HG03342 (cell line): ENCODE results near the gene PTPN5.
"Not testable (repeated sequence)": the region's sequence is repeated elsewhere in the genome, so short reads cannot be mapped to it uniquely, and the experiment has no call there.

ENCODE experiments used
- ATAC-seq: cut with Tn5 transposase; IDR thresholded peaks from one replicate; pipeline ENCODE4 v1.9.1; 2021; ENCODE audit warnings: mild to moderate bottlenecking, moderate library complexity; ENCODE audit not compliant: unreplicated experiment

PTPN5 gene

GRCh38 chr11:18791207-18791968 is at the start of gene PTPN5:
PTPN5 (minus strand) TSS chr11:18791798; CDS start chr11:18771958, 19,840 bp downstream.
- no peak for ATAC-seq

- no peak for ATAC-seq
These were observed 44.8 kb upstream of the PTPN5 start for GRCh38 chr11:18836417-18836816.

- no peak for ATAC-seq
These were observed 43.3 kb upstream of the PTPN5 start for GRCh38 chr11:18834754-18835466.

GRCh38 chr11:18820160-18820559 is 28.6 kb upstream of the PTPN5 start:
- ATAC-seq: not testable (repeated sequence)

- ATAC-seq: no peak
These were observed 12.8 kb upstream of the PTPN5 start for GRCh38 chr11:18804199-18804999.

GRCh38 chr11:18802381-18803257 is 11.0 kb upstream of the PTPN5 start:
- ATAC-seq: no peak

GRCh38 chr11:18798799-18799469 is 7.3 kb upstream of the PTPN5 start:
- no peak for ATAC-seq

DNA sequence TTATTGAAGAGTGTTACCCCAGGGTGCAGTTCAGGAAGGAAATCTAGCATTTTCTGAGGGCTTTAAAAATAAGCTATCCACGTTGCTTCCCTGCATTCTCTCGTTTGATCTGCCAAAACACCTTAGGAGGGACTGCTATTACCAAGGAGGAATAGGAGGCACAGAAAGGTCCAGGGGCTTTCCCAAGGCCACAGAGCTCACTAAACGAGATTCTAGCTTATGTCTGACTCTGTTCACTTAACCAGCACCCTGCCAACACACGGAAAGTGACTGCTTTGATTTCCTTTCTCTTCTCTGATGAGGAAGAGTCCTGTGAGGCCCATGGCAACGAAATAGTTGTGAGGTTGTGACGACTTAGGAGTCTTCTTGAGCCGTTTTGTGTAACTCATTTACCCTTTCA is 3.4 kb upstream of the PTPN5 start:
- ATAC-seq: no peak

- ATAC-seq: no peak
These were observed 1.2 kb upstream of the PTPN5 start for GRCh38 chr11:18792827-18793226.

DNA sequence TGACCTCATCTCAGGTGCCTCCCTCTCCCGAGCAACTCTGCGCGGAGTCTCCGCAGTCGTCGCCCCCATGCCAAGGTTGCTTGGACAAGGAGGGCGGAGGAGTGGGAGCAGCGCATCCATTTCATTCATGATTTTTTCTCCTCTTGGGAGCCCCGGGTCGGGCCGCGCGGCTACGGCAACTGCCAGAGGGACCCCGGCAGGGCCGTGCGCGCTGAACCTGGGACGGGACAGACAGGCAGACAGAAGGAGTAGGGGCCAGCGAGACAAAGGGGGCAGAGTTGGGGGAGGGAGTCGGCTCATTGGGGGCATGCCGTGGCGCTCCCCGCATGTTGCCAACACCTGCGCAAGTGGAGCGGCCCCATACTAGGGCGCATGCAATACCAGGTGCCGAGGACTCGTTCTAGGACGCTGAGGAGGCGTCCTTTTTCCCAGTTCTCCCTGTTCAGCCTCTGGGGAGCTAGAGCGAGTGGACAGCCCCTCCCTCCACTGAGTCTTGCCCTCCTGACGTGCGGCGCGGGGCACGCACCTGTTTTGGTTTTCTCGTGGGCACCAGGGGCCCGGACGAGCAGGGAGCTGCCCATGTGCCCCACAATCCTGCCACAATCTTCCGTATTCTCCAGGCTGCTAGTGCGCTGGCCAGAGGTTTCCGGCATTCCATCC is 501 bp upstream of the PTPN5 start:
- ATAC-seq: no peak

GRCh38 chr11:18790883-18791206 is 753 bp downstream of the PTPN5 start:
- ATAC-seq: no peak

DNA sequence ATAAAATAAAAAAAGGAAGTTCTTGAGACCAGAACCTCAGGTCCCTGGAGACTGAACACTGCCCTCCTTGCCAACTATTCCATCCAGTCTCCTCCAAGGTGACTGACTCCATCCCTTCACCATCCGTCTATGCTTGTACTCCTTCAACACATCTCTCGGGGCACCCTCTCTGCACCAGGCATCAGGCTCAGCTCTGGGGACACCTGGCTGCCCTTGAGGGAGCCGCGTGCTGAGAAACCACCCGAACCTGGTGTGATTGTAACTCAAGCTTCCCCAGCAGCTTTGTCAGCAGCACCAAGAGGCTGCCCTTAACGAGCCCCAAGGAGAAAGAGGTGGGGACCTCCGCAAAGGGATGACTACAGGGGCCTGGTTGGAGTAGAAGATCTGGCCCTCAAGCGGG is 1.7 kb downstream of the PTPN5 start:
- no peak for ATAC-seq

DNA sequence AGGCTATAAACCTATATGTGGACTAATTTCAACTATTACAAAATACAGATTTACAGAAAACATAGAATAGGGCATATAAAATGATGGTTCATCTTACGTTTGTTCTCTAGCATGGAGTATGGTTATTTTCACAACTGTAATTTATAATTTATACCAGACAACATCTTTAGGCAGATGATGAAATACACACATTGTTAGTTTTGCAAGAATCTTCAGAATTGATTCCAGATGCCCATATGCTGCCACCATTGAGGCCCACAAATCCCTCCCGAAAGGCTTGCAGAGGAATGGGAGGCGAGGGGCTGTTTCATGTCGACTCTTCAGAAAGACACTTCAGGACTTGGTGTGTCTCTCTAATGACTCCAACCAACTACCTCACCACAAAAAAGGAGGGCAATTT is 6.2 kb downstream of the PTPN5 start:
- no peak for ATAC-seq

DNA sequence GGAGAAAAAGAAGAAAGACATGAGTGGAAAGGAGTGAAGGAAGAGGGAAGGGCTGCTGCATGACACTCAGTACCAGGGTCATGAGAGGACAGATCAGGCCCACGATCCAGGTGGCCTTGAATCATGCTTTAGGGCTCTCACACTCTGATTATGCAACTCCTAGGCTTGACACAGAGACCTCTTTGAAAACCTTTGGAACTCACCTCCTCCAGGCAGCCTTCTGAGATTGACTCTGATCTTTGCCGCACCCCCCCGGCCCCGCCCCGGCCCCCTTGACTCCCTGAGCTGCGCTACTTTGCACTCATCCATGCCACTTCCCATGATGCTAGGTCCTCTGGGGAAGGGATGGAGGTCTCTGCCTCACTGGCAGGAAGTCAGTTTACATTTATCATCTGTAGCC is 10.7 kb downstream of the PTPN5 start:
- no peak for ATAC-seq

DNA sequence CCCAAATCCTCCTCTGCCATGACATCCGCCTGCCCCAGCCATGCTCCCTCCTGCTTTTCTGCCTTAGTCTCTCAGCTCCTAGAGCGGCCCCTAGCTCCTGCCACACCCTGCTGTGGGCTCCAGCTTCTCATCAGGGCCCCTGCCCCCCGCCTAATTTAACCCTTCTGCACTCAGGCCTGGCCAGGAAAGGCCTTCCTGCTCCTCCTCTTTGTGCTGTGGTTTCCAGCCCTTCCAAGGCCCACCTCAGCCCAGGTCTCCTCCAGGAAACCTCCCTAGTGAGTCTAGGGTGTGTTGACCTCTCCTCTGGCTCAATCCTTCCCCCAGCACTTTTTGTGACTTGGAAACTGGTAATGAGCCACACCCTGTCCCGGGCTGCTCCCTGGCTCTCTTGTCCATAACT is 11.3 kb downstream of the PTPN5 start:
- ATAC-seq: no peak

GRCh38 chr11:18778468-18778867 is 13.1 kb downstream of the PTPN5 start:
- no peak for ATAC-seq

- ATAC-seq: no peak
These were observed 15.3 kb downstream of the PTPN5 start for GRCh38 chr11:18776324-18776723.

GRCh38 chr11:18775492-18776292 is 15.9 kb downstream of the PTPN5 start:
- ATAC-seq: peak; percentile 73

DNA sequence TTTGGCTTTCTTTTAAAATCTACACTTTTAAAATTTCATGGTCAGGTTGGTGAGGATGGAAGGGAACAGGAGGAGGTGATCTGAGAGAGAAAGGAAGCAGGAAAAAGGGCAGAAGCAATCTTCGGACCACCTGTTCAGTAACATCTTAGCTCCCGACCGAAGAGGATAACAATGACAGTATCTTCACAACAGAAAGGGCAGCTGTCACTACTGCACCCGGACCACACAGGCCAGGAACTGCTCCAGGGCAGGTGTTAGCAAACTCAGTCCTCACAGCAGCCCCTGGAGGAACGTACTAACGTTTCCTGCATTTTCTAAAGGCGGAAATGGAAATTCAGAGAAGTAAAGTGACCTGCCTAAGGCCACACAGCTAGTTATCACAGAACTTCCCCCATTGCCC is 16.8 kb downstream of the PTPN5 start:
- no peak for ATAC-seq
